Cardiac fibroblast (primary cell): Measurements from ENCODE around the gene MGMT.

ENCODE experiments used
- DNase-seq, 2 donors: peaks; one replicate each; pipeline versions ENCODE4 v3.0.0 to v3.0.0-alpha.2; 2010; ENCODE audit warnings: low read depth in 2 of 2
- H3K4me3 ChIP-seq, 2 donors: replicated peaks in 1 of 2; 1 replicate in 1 of 2; 2 replicates in 1 of 2; pipeline ENCODE4 v1.5.1; 2011; ENCODE audit warnings: low read depth in 2 of 2, low read length in 2 of 2, mild to moderate bottlenecking in 2 of 2, moderate library complexity in 1 of 2
- TF ChIP-seq, protein P1 (sequence below): IDR thresholded peaks from one replicate; pipeline ENCODE4 v1.5.1; 2011; ENCODE audit warnings: low read depth, mild to moderate bottlenecking, low read length, inconsistent platforms

Gene MGMT

DNA sequence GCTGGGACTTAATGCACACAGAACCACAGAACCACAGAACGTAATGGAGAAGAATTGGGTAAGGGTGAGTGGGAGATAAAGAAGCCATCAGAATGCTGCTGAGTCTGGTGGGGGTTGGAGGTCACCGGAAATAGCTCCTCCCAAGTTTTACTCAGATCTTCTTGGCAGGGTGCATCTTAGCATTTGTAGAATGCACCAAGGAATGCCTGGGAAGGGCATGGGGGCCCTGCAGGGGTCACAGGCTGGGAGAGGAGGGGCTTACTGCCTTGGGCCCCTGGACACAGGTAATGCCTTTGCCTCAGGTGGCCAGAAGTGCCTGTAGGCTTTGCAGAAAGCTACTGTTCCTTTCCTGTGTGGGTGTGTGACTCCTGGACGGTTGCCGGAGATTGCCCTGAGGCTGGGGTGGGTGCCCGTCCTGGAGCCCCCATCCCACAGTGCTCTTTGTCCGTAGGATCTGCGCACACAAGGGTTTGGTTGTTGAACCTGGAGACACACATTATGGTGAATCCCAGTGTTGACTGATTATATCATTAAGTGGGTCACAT lies 55.1 kb downstream of the MGMT start:
- no peak overlapping the region for H3K4me3 ChIP-seq
- no peak for DNase-seq
- TF ChIP-seq, protein P1, sequence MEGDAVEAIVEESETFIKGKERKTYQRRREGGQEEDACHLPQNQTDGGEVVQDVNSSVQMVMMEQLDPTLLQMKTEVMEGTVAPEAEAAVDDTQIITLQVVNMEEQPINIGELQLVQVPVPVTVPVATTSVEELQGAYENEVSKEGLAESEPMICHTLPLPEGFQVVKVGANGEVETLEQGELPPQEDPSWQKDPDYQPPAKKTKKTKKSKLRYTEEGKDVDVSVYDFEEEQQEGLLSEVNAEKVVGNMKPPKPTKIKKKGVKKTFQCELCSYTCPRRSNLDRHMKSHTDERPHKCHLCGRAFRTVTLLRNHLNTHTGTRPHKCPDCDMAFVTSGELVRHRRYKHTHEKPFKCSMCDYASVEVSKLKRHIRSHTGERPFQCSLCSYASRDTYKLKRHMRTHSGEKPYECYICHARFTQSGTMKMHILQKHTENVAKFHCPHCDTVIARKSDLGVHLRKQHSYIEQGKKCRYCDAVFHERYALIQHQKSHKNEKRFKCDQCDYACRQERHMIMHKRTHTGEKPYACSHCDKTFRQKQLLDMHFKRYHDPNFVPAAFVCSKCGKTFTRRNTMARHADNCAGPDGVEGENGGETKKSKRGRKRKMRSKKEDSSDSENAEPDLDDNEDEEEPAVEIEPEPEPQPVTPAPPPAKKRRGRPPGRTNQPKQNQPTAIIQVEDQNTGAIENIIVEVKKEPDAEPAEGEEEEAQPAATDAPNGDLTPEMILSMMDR: no peak

GRCh38 chr10:129523031-129523722 lies 56.1 kb downstream of the MGMT start:
- no peak for DNase-seq
- H3K4me3 ChIP-seq: no peak overlapping the region
- TF ChIP-seq, protein P1: no peak

DNA sequence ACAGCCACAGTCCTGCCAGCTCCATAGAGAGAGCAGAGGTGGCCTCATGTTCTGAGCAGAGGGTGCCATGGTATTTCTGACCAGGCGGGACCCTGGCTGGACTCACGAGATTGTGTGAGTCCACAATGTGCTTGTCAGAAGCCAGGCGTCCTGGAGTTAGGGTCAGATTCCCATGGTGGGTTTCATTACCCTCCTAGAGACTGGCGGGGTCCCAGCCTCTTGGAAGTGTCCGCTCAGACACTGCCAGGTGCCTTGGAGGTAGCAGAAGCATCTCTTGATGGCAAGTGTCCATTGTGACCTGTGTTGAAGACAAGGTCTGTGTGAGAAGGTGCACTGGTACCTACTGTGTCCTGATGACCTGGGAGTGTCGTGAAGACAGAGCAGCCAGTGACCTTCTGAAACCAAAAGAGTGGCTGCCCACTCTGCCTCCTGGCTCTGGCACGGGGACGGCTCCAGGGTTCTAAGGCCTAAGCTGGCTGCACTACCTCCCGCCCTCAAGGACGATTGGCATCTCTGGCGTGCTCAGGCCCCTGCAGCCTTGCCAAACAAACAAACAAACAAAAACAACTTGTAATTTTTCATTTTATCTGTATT lies 56.8 kb downstream of the MGMT start:
- no peak for DNase-seq
- H3K4me3 ChIP-seq: no peak overlapping the region
- TF ChIP-seq, protein P1: no peak

- no peak for DNase-seq
- H3K4me3 ChIP-seq: no peak overlapping the region
- TF ChIP-seq, protein P1: no peak
These were observed 57.9 kb downstream of the MGMT start for GRCh38 chr10:129524936-129525335.

DNA sequence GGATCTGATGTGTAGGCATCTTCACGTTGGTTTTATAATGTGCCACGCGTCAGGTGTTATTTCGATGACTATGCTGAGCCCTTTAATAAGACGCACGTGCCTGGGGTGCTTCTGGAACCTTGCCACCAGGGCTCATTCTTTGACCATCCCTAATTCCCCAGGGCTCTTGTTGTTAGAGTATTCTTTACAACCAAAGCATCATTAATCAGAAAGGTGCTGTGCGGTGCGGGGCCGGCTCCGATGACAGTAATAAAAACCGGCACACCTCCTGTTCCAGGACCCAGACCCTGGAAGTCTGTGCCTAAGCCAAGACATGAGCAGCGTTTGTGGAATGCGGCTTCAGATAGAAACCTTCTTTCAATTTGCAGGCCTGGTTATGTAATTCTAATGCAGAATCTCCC lies 58.4 kb downstream of the MGMT start:
- TF ChIP-seq, protein P1: no peak
- no peak overlapping the region for H3K4me3 ChIP-seq
- peak; percentile 65 to 74 for DNase-seq

DNA sequence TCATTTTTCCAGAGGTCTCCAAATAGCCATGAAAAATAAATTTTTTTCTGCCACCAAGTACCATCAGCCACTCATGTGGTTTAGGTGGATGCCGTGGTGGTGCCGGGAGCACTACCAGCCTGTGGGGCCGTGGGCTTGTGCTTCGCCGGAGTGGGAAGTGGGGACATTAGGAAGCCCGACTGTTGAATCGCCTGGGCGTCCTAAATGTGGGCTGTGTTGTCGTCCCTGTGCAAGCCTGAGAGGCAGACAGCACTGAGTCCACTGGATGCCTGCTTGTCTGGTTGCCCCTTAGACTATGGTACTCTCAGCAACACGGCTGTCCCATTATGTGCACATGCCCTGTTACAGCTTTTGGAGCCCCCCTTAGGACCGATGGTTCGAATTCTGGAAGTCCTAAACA lies 59.9 kb downstream of the MGMT start:
- TF ChIP-seq, protein P1: no peak
- no peak overlapping the region for H3K4me3 ChIP-seq
- no peak for DNase-seq
